Neural cell (in vitro differentiated cells): ENCODE measurements around the gene EDAR. TPM values are rescaled to one million over a fixed set of nuclear protein-coding genes. Genes with fewer than 3 reads are reported as not detected.

Experiments
- H2AFZ ChIP-seq: fragments of 200-600, 300-800 bp; sonication (generic), shearing (Covaris generic); 2 replicates; pipeline ENCODE4 v1.6.0; 2014; ENCODE audit warnings: low read depth, mild to moderate bottlenecking, antibody characterized with exemption, low read length, moderate library complexity
- H3F3A ChIP-seq: fragments of 200-600 bp; shearing (Covaris generic); 2 replicates; pipeline ENCODE4 v1.6.1; 2016; ENCODE audit warnings: mild to moderate bottlenecking, moderate library complexity, mixed read lengths, antibody characterized with exemption, low read length; ENCODE audit not compliant: insufficient read depth, poor library complexity, severe bottlenecking
- H3K27ac ChIP-seq: fragments of 200-600, 300-800 bp; sonication (generic), shearing (Covaris generic); 2 replicates; pipeline ENCODE4 v1.5.1; 2014; ENCODE audit warnings: mild to moderate bottlenecking, low read length, moderate library complexity
- H3K27me3 ChIP-seq: fragments of 300-800, 200-600 bp; sonication (generic), shearing (Covaris generic); 2 replicates; pipeline ENCODE4 v1.6.0; 2014; ENCODE audit warnings: mild to moderate bottlenecking, low read depth, low read length, moderate library complexity; ENCODE audit not compliant: insufficient read depth
- H3K36me3 ChIP-seq: fragments of 300-800, 200-600 bp; sonication (generic), shearing (Covaris generic); 2 replicates; pipeline ENCODE4 v1.5.1; 2014; ENCODE audit warnings: mild to moderate bottlenecking, antibody characterized with exemption, low read length, moderate library complexity; ENCODE audit not compliant: insufficient read depth
- H3K4me2 ChIP-seq: fragments of 300-800, 200-600 bp; sonication (generic), shearing (Covaris generic); 2 replicates; pipeline ENCODE4 v1.6.0; 2014; ENCODE audit warnings: mild to moderate bottlenecking, low read length
- H3K4me3 ChIP-seq: fragments of 300-800, 200-600 bp; sonication (generic), shearing (Covaris generic); 2 replicates; pipeline ENCODE4 v1.5.1; 2014; ENCODE audit warnings: mild to moderate bottlenecking, low read length, moderate library complexity
- H3K79me2 ChIP-seq: fragments of 200-600 bp; shearing (Covaris generic); replicated peaks from 2 replicates; pipeline ENCODE4 v1.6.0; 2014; ENCODE audit warnings: mild to moderate bottlenecking, low read length, moderate library complexity; ENCODE audit not compliant: insufficient read depth
- H3K9ac ChIP-seq: fragments of 300-800, 200-600 bp; sonication (generic), shearing (Covaris generic); 2 replicates; pipeline ENCODE4 v1.6.1; 2016; ENCODE audit warnings: mild to moderate bottlenecking, low read length, mixed read lengths
- H3K9me2 ChIP-seq: fragments of 200-600 bp; shearing (Covaris generic); 2 replicates; pipeline ENCODE4 v1.6.1; 2016; ENCODE audit warnings: mild to moderate bottlenecking, low read length, mixed read lengths; ENCODE audit not compliant: insufficient read depth
- H3K9me3 ChIP-seq: fragments of 200-600, 300-800 bp; sonication (generic), shearing (Covaris generic); 2 replicates; pipeline ENCODE4 v1.6.1; 2016; ENCODE audit warnings: mild to moderate bottlenecking, mixed run types, low read length, moderate library complexity, mixed read lengths
- H4K20me1 ChIP-seq: fragments of 200-600 bp; shearing (Covaris generic); 2 replicates; pipeline ENCODE4 v1.6.1; 2016; ENCODE audit warnings: mild to moderate bottlenecking, mixed run types; ENCODE audit not compliant: insufficient read depth
- CTCF ChIP-seq: fragments of 450-650 bp; IDR thresholded peaks from 2 replicates; pipeline ENCODE4 v1.5.1; 2014; ENCODE audit warnings: antibody characterized with exemption, mild to moderate bottlenecking, moderate library complexity; ENCODE audit not compliant: poor library complexity, severe bottlenecking
- EP300 ChIP-seq: fragments of 450-650 bp; conservative IDR thresholded peaks from 2 replicates; pipeline ENCODE4 v1.6.1; 2014; ENCODE audit warnings: antibody characterized with exemption, mild to moderate bottlenecking, moderate library complexity; ENCODE audit not compliant: poor library complexity, severe bottlenecking
- EZH2 ChIP-seq: fragments of 200-600, 300-800 bp; shearing (Covaris generic), sonication (generic); IDR thresholded peaks from 2 replicates; pipeline ENCODE4 v1.6.1; 2014; ENCODE audit warnings: antibody characterized with exemption, low read length, borderline replicate concordance, mild to moderate bottlenecking; ENCODE audit not compliant: insufficient read depth, poor library complexity, severe bottlenecking
- MXI1 ChIP-seq: fragments of 450-650 bp; conservative IDR thresholded peaks from 2 replicates; pipeline ENCODE4 v1.6.1; 2014; ENCODE audit warnings: antibody characterized with exemption, mild to moderate bottlenecking; ENCODE audit not compliant: poor library complexity, severe bottlenecking
- POLR2AphosphoS5 ChIP-seq: IDR thresholded peaks from 2 replicates; pipeline ENCODE4 v1.6.1; 2012
- RAD21 ChIP-seq: fragments of 450-650 bp; conservative IDR thresholded peaks from 2 replicates; pipeline ENCODE4 v1.6.1; 2014; ENCODE audit warnings: antibody characterized with exemption, mild to moderate bottlenecking, moderate library complexity
- REST ChIP-seq: IDR thresholded peaks from 2 replicates; pipeline ENCODE4 v1.6.1; 2012; ENCODE audit warnings: borderline replicate concordance
- TAF1 ChIP-seq: IDR thresholded peaks from 2 replicates; pipeline ENCODE4 v1.6.1; 2012; ENCODE audit warnings: low read depth
- polyA plus RNA-seq: library from polyadenylated mRNA; depleted of rRNA; stranded (reverse); fragments of >200 nt; gene quantifications from 2 replicates; pipeline ENCODE4 v1.2.3, GENCODE V29; 2014

The EDAR gene
- polyA plus RNA-seq, 1 donor from 2014 or later: not detected

- Histone ChIP-seq H3K27me3 (no peaks in the 10 kb centered on the region), H3K4me2 (no peak overlapping the region), H3K79me2 (no peaks in the 10 kb centered on the region), H3K9me3 (no peaks in the 10 kb centered on the region), H3K9ac (no peak overlapping the region), H3F3A (no peaks in the 10 kb centered on the region), H3K4me3 (no peak overlapping the region), H4K20me1 (no peaks in the 10 kb centered on the region), H2AFZ (no peak overlapping the region), H3K27ac (no peak overlapping the region), H3K36me3 (no peaks in the 10 kb centered on the region), H3K9me2 (no peaks in the 10 kb centered on the region)
- no peak for TF ChIP-seq EZH2
- TF ChIP-seq POLR2AphosphoS5: no peak
- no peak for TF ChIP-seq EP300
- no peak for TF ChIP-seq TAF1
These were observed 79.7 kb downstream of the EDAR start for GRCh38 chr2:108909275-108909823.

GRCh38 chr2:108908713-108909070 lies 80.3 kb downstream of the EDAR start:
- no peaks in the 10 kb centered on the region for H4K20me1 ChIP-seq
- H3K27ac ChIP-seq: no peak overlapping the region
- no peaks in the 10 kb centered on the region for H3F3A ChIP-seq
- no peak overlapping the region for H3K9ac ChIP-seq
- H3K27me3 ChIP-seq: no peaks in the 10 kb centered on the region
- H2AFZ ChIP-seq: no peak overlapping the region
- H3K79me2 ChIP-seq: no peaks in the 10 kb centered on the region
- H3K4me3 ChIP-seq: no peak overlapping the region
- no peak for TF ChIP-seq EP300
- no peak for TF ChIP-seq POLR2AphosphoS5
- no peak for TF ChIP-seq RAD21
- no peak for TF ChIP-seq CTCF
- no peak for TF ChIP-seq MXI1
- TF ChIP-seq REST: no peak
- no peak for TF ChIP-seq EZH2
- H3K9me3 ChIP-seq: no peaks in the 10 kb centered on the region
- no peaks in the 10 kb centered on the region for H3K9me2 ChIP-seq
- no peaks in the 10 kb centered on the region for H3K36me3 ChIP-seq
- H3K4me2 ChIP-seq: no peak overlapping the region
